AG04450 (cell line): ENCODE results near the gene TRIM10. TPM values are rescaled to one million over a fixed set of nuclear protein-coding genes. Genes with fewer than 3 reads are reported as not detected.

Experiments used
- CTCF ChIA-PET: fragments of 300-600, 350-600 bp; formaldehyde crosslinking; extraction: SDS; loops from one replicate; lab custom pipeline; 2022; ENCODE audit warnings: antibody characterized with exemption, inconsistent platforms; lab: Charles Lee
- POLR2A ChIA-PET: fragments of 350-600 bp; formaldehyde crosslinking; extraction: SDS; loops from one replicate; lab custom pipeline; 2021; ENCODE audit warnings: antibody characterized with exemption, inconsistent platforms; lab: Yijun Ruan, JAX
- DNase-seq: peaks from one replicate; pipeline ENCODE4 v3.0.0-alpha.2; 2011; ENCODE audit warnings: low read depth, low spot score
- H3K27ac ChIP-seq: one replicate; pipeline ENCODE4 v1.5.1; 2012; ENCODE audit warnings: low read depth, low read length, control low read depth
- H3K27me3 ChIP-seq: one replicate; pipeline ENCODE4 v1.6.0; 2012; ENCODE audit warnings: low read length; ENCODE audit not compliant: control insufficient read depth, insufficient read depth
- H3K4me3 ChIP-seq: 2 replicates; pipeline ENCODE4 v1.5.1; 2011; ENCODE audit warnings: mild to moderate bottlenecking, low read depth, low read length, control low read depth
- H3K9me3 ChIP-seq: 2 replicates; pipeline ENCODE4 v1.5.1; 2012; ENCODE audit warnings: low read length; ENCODE audit not compliant: control insufficient read depth, insufficient read depth
- CTCF ChIP-seq: IDR thresholded peaks from 2 replicates; pipeline ENCODE4 v1.5.1; 2011; ENCODE audit warnings: low read depth, low read length, control low read depth, inconsistent platforms
- polyA plus RNA-seq: library from polyadenylated mRNA; depleted of rRNA; stranded (reverse); fragments of >200 nt; gene quantifications from 2 replicates; pipeline ENCODE4 v1.2.3, GENCODE V29; 2011

Gene TRIM10
- polyA plus RNA-seq, 1 experiment: not detected

GRCh38 chr6:30130887-30131862, 29.8 kb downstream of the TRIM10 start:
- H3K27me3 ChIP-seq: peaks cover 45% of the 10 kb centered on the region
- H3K27ac ChIP-seq: no peak overlapping the region
- ChIA-PET CTCF (interaction anchor here (0.5 to 6.0 kb wide), 45 partner anchors 8 to 491 kb away, joined by 3 to 236 read pairs (median 5); partner anchors contain the start of genes POLR1H, TRIM31 and ZFP57), POLR2A (no interaction called here)
- no peak overlapping the region for H3K4me3 ChIP-seq
- DNase-seq: peak; percentile 64
- peak; percentile 99 for TF ChIP-seq CTCF
- H3K9me3 ChIP-seq: no peaks in the 10 kb centered on the region; the same call in 1 of the 2 replicates

GRCh38 chr6:30130179-30130679, 30.8 kb downstream of the TRIM10 start:
- no peak for DNase-seq
- Histone ChIP-seq H3K27ac (no peak overlapping the region), H3K27me3 (peaks cover 53% of the 10 kb centered on the region), H3K9me3 (no peaks in the 10 kb centered on the region; the same call in 1 of the 2 replicates), H3K4me3 (no peak overlapping the region)
- no peak for TF ChIP-seq CTCF
- CTCF ChIA-PET: interaction anchor here (0.6 to 6.0 kb wide), 34 partner anchors 7 to 490 kb away, joined by 3 to 236 read pairs (median 6); partner anchors contain the start of genes POLR1H and TRIM31
- POLR2A ChIA-PET: no interaction called here

GRCh38 chr6:30129265-30130178, 31.5 kb downstream of the TRIM10 start:
- DNase-seq: no peak
- Histone ChIP-seq H3K27me3 (peaks cover 53% of the 10 kb centered on the region), H3K4me3 (no peak overlapping the region), H3K27ac (no peak overlapping the region), H3K9me3 (no peaks in the 10 kb centered on the region; the same call in 1 of the 2 replicates)
- ChIA-PET CTCF (interaction anchor here (0.6 to 6.0 kb wide), 11 partner anchors 7 to 476 kb away, joined by 3 to 236 read pairs (median 7); partner anchors contain the start of gene TRIM31), POLR2A (no interaction called here)
- TF ChIP-seq CTCF: no peak

- no peaks in the 10 kb centered on the region; the same call in 1 of the 2 replicates for H3K9me3 ChIP-seq
- no peak overlapping the region for H3K4me3 ChIP-seq
- no peak for TF ChIP-seq CTCF
- DNase-seq: no peak
- peaks cover 54% of the 10 kb centered on the region for H3K27me3 ChIP-seq
- H3K27ac ChIP-seq: no peak overlapping the region
- CTCF ChIA-PET: interaction anchor here (0.6 to 0.9 kb wide), 3 partner anchors 24 to 477 kb away, joined by 3 read pairs; no protein-coding TSS in a partner anchor
- POLR2A ChIA-PET: no interaction called here
Measured at GRCh38 chr6:30127238-30128093, 33.5 kb downstream of the TRIM10 start.
